HUES64 (cell line): ENCODE measurements around the gene PPP3R1.
"Not testable (repeated sequence)": the region's sequence is repeated elsewhere in the genome, so short reads cannot be mapped to it uniquely, and the experiment has no call there.

Experiments used
- H3K27ac ChIP-seq: 2 replicates; pipeline ENCODE4 v1.7.0; 2013; ENCODE audit warnings: low read depth, low read length, inconsistent platforms
- H3K27me3 ChIP-seq: 2 replicates; pipeline ENCODE4 v1.6.1; 2013; ENCODE audit warnings: mild to moderate bottlenecking, low read length; ENCODE audit not compliant: insufficient read depth
- H3K36me3 ChIP-seq: 2 replicates; pipeline ENCODE4 v1.6.1; 2013; ENCODE audit warnings: mild to moderate bottlenecking, low read length; ENCODE audit not compliant: insufficient read depth
- H3K4me1 ChIP-seq: 2 replicates; pipeline ENCODE4 v1.6.1; 2013; ENCODE audit warnings: mild to moderate bottlenecking, low read length, moderate library complexity; ENCODE audit not compliant: insufficient read depth
- H3K4me3 ChIP-seq: 2 replicates; pipeline ENCODE4 v1.5.1; 2013; ENCODE audit warnings: mild to moderate bottlenecking, low read length, moderate library complexity
- H3K9ac ChIP-seq: 2 replicates; pipeline ENCODE4 v1.6.1; 2013; ENCODE audit warnings: mild to moderate bottlenecking, low read depth, low read length
- H3K9me3 ChIP-seq: 2 replicates; pipeline ENCODE4 v1.6.1; 2013; ENCODE audit warnings: low read depth, low read length; ENCODE audit not compliant: insufficient read depth
- WGBS: fragments of 150-250, 120-280 bp; methylation state at CpG from one replicate; pipeline ENCODE4 v1.1.7; 2013; ENCODE audit warnings: missing lambda C conversion rate; 5-methylcytosine and 5-hydroxymethylcytosine counted together

PPP3R1 gene

GRCh38 chr2:68182902-68183301 is 69.4 kb downstream of the PPP3R1 start:
- Histone ChIP-seq H3K27me3 (no peaks in the 10 kb centered on the region), H3K4me3 (no peak overlapping the region), H3K36me3 (peaks cover 62% of the 10 kb centered on the region), H3K9ac (no peak overlapping the region), H3K9me3 (no peaks in the 10 kb centered on the region), H3K4me1 (no peaks in the 10 kb centered on the region), H3K27ac (no peak overlapping the region)
- WGBS: 100% methylated on average over 1 of the region's 1 CpG

- no peaks in the 10 kb centered on the region for H3K9me3 ChIP-seq
Observed at GRCh38 chr2:68178954-68179627, 73.2 kb downstream of the PPP3R1 start.

GRCh38 chr2:68178432-68178831 is 73.9 kb downstream of the PPP3R1 start:
- no peak overlapping the region for H3K9ac ChIP-seq
- no peak overlapping the region for H3K4me3 ChIP-seq
- peaks cover 81% of the 10 kb centered on the region for H3K36me3 ChIP-seq
- H3K9me3 ChIP-seq: no peaks in the 10 kb centered on the region
- H3K27me3 ChIP-seq: no peaks in the 10 kb centered on the region
- H3K27ac ChIP-seq: no peak overlapping the region
- WGBS: 93% methylated on average over 3 of the region's 3 CpGs
- H3K4me1 ChIP-seq: no peaks in the 10 kb centered on the region

More at GRCh38 chr2:68178954-68179627, 73.2 kb downstream of the PPP3R1 start:
- no peak overlapping the region for H3K4me3 ChIP-seq
- no peak overlapping the region for H3K27ac ChIP-seq
- H3K36me3 ChIP-seq: peaks cover 81% of the 10 kb centered on the region
- no peaks in the 10 kb centered on the region for H3K4me1 ChIP-seq
- H3K27me3 ChIP-seq: no peaks in the 10 kb centered on the region
- WGBS: 92% methylated on average over 2 of the region's 4 CpGs
- no peak overlapping the region for H3K9ac ChIP-seq

DNA sequence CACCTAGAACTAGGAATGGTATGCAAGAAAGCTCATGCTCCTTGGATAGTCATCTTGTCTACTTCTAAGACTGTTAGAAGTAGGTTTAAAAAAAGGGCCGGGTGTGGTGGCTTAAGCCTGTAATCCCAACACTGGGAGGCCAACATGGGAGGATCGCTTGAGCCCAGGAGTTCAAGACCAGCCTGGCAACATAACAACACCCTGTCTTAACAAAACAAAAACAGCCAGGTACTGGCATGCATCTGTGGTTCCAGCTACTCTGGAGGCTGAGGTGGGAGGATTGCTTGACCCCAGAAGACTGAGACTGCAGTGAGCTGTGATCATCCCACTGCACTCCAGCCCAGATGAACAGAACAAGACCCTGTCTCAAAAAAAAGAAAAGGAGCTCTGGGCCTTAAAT is 74.8 kb downstream of the PPP3R1 start:
- no peak overlapping the region for H3K9ac ChIP-seq
- H3K9me3 ChIP-seq: no peaks in the 10 kb centered on the region
- H3K36me3 ChIP-seq: peaks cover 80% of the 10 kb centered on the region
- H3K27ac ChIP-seq: no peak overlapping the region
- no peaks in the 10 kb centered on the region for H3K4me1 ChIP-seq
- H3K4me3 ChIP-seq: no peak overlapping the region
- 47% methylated on average over 2 of the region's 2 CpGs for WGBS
- no peaks in the 10 kb centered on the region for H3K27me3 ChIP-seq

- no peak overlapping the region for H3K4me3 ChIP-seq
- H3K4me1 ChIP-seq: no peaks in the 10 kb centered on the region
- 89% methylated on average over 6 of the region's 7 CpGs for WGBS
- no peak overlapping the region for H3K27ac ChIP-seq
- H3K9ac ChIP-seq: no peak overlapping the region
- H3K27me3 ChIP-seq: no peaks in the 10 kb centered on the region
- H3K36me3 ChIP-seq: peaks cover 85% of the 10 kb centered on the region
- no peaks in the 10 kb centered on the region for H3K9me3 ChIP-seq
Observed at GRCh38 chr2:68176657-68177056, 75.7 kb downstream of the PPP3R1 start.

- H3K9ac ChIP-seq, H3K9me3 ChIP-seq, H3K4me1 ChIP-seq, H3K4me3 ChIP-seq, H3K27ac ChIP-seq, H3K27me3 ChIP-seq: not testable (repeated sequence)
- H3K36me3 ChIP-seq: peaks cover 86% of the 10 kb centered on the region
- WGBS: 98% methylated on average over 4 of the region's 4 CpGs
Observed at GRCh38 chr2:68175210-68175609, 77.1 kb downstream of the PPP3R1 start.

GRCh38 chr2:68172990-68173700 is 79.2 kb downstream of the PPP3R1 start:
- peaks cover 88% of the 10 kb centered on the region for H3K36me3 ChIP-seq

GRCh38 chr2:68172521-68172920 is 79.8 kb downstream of the PPP3R1 start:
- Histone ChIP-seq H3K36me3 (peaks cover 88% of the 10 kb centered on the region), H3K27me3 (no peaks in the 10 kb centered on the region), H3K4me3 (no peak overlapping the region), H3K9me3 (no peaks in the 10 kb centered on the region), H3K27ac (no peak overlapping the region), H3K9ac (no peak overlapping the region), H3K4me1 (no peaks in the 10 kb centered on the region)
- WGBS: 95% methylated on average over 2 of the region's 2 CpGs

More at GRCh38 chr2:68172990-68173700, 79.2 kb downstream of the PPP3R1 start:
- Histone ChIP-seq H3K4me1 (no peaks in the 10 kb centered on the region), H3K9me3 (no peaks in the 10 kb centered on the region), H3K9ac (no peak overlapping the region), H3K4me3 (no peak overlapping the region), H3K27me3 (no peaks in the 10 kb centered on the region), H3K27ac (no peak overlapping the region)
- 96% methylated on average over 8 of the region's 8 CpGs for WGBS

- Histone ChIP-seq H3K4me3 (no peak overlapping the region), H3K27me3 (no peaks in the 10 kb centered on the region), H3K9ac (no peak overlapping the region), H3K9me3 (no peaks in the 10 kb centered on the region), H3K27ac (no peak overlapping the region), H3K36me3 (peaks cover 89% of the 10 kb centered on the region), H3K4me1 (no peaks in the 10 kb centered on the region)
- 94% methylated on average over 3 of the region's 4 CpGs for WGBS
Observed at GRCh38 chr2:68171684-68172083, 80.6 kb downstream of the PPP3R1 start.

- Histone ChIP-seq H3K27ac (no peak overlapping the region), H3K9ac (no peak overlapping the region), H3K36me3 (peaks cover 89% of the 10 kb centered on the region), H3K4me1 (no peaks in the 10 kb centered on the region), H3K27me3 (no peaks in the 10 kb centered on the region), H3K9me3 (no peaks in the 10 kb centered on the region), H3K4me3 (no peak overlapping the region)
- 93% methylated on average over 7 of the region's 7 CpGs for WGBS
Observed at GRCh38 chr2:68171146-68171545, 81.2 kb downstream of the PPP3R1 start.

GRCh38 chr2:68169308-68169707 is 83.0 kb downstream of the PPP3R1 start:
- WGBS: 98% methylated on average over 3 of the region's 4 CpGs
- Histone ChIP-seq H3K4me1 (no peaks in the 10 kb centered on the region), H3K4me3 (no peak overlapping the region), H3K9ac (no peak overlapping the region), H3K36me3 (peaks cover 86% of the 10 kb centered on the region), H3K27ac (no peak overlapping the region), H3K27me3 (no peaks in the 10 kb centered on the region), H3K9me3 (no peaks in the 10 kb centered on the region)
